H9 (cell line): ENCODE results near the gene H6PD. TPM values are rescaled to one million over a fixed set of nuclear protein-coding genes. Genes with fewer than 3 reads are reported as not detected.

Experiments used
- DNase-seq: peaks from one replicate; pipeline ENCODE4 v3.0.0-alpha.2; 2017
- H2AFZ ChIP-seq: one replicate; pipeline ENCODE4 v1.6.1; 2013; ENCODE audit warnings: mild to moderate bottlenecking, low read length, control low read depth, moderate library complexity
- H2AK5ac ChIP-seq: 2 replicates; pipeline ENCODE4 v1.6.1; 2013; ENCODE audit warnings: low read length, control low read depth, mixed read lengths; ENCODE audit not compliant: insufficient read length
- H2BK120ac ChIP-seq: one replicate; pipeline ENCODE4 v1.6.1; 2013; ENCODE audit warnings: low read depth, mild to moderate bottlenecking, low read length, control low read depth, inconsistent platforms; ENCODE audit not compliant: poor library complexity, severe bottlenecking
- H2BK12ac ChIP-seq: 2 replicates; pipeline ENCODE4 v1.6.1; 2013; ENCODE audit warnings: low read length, control low read depth, mixed read lengths, low read depth; ENCODE audit not compliant: insufficient read length
- H2BK15ac ChIP-seq: 2 replicates; pipeline ENCODE4 v1.6.1; 2013; ENCODE audit warnings: low read depth, low read length, control low read depth
- H2BK20ac ChIP-seq: one replicate; pipeline ENCODE4 v1.6.1; 2013; ENCODE audit warnings: low read depth, mild to moderate bottlenecking, low read length, control low read depth, inconsistent platforms; ENCODE audit not compliant: poor library complexity, severe bottlenecking
- H2BK5ac ChIP-seq: 2 replicates; pipeline ENCODE4 v1.6.1; 2013; ENCODE audit warnings: low read length, control low read depth, mixed read lengths; ENCODE audit not compliant: insufficient read length
- H3K14ac ChIP-seq: 2 replicates; pipeline ENCODE4 v1.6.1; 2013; ENCODE audit warnings: low read length, control low read depth; ENCODE audit not compliant: insufficient read depth
- H3K18ac ChIP-seq: 2 replicates; pipeline ENCODE4 v1.6.1; 2013; ENCODE audit warnings: low read depth, mild to moderate bottlenecking, mixed read lengths, low read length, control low read depth; ENCODE audit not compliant: insufficient read length
- H3K23ac ChIP-seq: 2 replicates; pipeline ENCODE4 v1.6.1; 2013; ENCODE audit warnings: low read length, control low read depth, mixed read lengths, low read depth; ENCODE audit not compliant: insufficient read length
- H3K23me2 ChIP-seq: 2 replicates; pipeline ENCODE4 v1.6.1; 2013; ENCODE audit warnings: low read depth, mild to moderate bottlenecking, mixed read lengths, low read length, control low read depth; ENCODE audit not compliant: insufficient read length, poor library complexity, severe bottlenecking
- H3K27ac ChIP-seq: 2 replicates; pipeline ENCODE4 v1.5.1; 2013; ENCODE audit warnings: low read length, control low read depth, mixed read lengths, low read depth; ENCODE audit not compliant: insufficient read length
- H3K27me3 ChIP-seq: 2 replicates; pipeline ENCODE4 v1.6.1; 2013; ENCODE audit warnings: low read length, control low read depth, inconsistent platforms; ENCODE audit not compliant: insufficient read depth
- H3K4ac ChIP-seq: 2 replicates; pipeline ENCODE4 v1.6.1; 2013; ENCODE audit warnings: low read depth, mild to moderate bottlenecking, control low read depth, inconsistent platforms, low read length, moderate library complexity
- H3K4me1 ChIP-seq: 2 replicates; pipeline ENCODE4 v1.6.1; 2013; ENCODE audit warnings: low read length, control low read depth, inconsistent platforms; ENCODE audit not compliant: insufficient read depth
- H3K4me2 ChIP-seq: 2 replicates; pipeline ENCODE4 v1.6.1; 2013; ENCODE audit warnings: low read length, control low read depth, mixed read lengths; ENCODE audit not compliant: insufficient read length, insufficient read depth
- H3K56ac ChIP-seq: 2 replicates; pipeline ENCODE4 v1.6.1; 2013; ENCODE audit warnings: low read depth, mild to moderate bottlenecking, mixed read lengths, low read length, control low read depth; ENCODE audit not compliant: insufficient read length
- H3K79me1 ChIP-seq: 2 replicates; pipeline ENCODE4 v1.6.1; 2013; ENCODE audit warnings: low read depth, mild to moderate bottlenecking, moderate library complexity, low read length, control low read depth, inconsistent platforms; ENCODE audit not compliant: insufficient read depth, poor library complexity, severe bottlenecking
- H3K79me2 ChIP-seq: 2 replicates; pipeline ENCODE4 v1.6.1; 2013; ENCODE audit warnings: low read length, control low read depth, inconsistent platforms; ENCODE audit not compliant: insufficient read depth
- H3K9ac ChIP-seq: 2 replicates; pipeline ENCODE4 v1.6.1; 2013; ENCODE audit warnings: low read length, control low read depth, mixed read lengths; ENCODE audit not compliant: insufficient read length; ENCODE audit errors: extremely low read depth
- H3K9me3 ChIP-seq: one replicate; pipeline ENCODE4 v1.6.1; 2013; ENCODE audit warnings: low read depth, low read length, inconsistent platforms; ENCODE audit not compliant: control insufficient read depth
- H3T11ph ChIP-seq: one replicate; pipeline ENCODE4 v1.6.1; 2013; ENCODE audit warnings: mild to moderate bottlenecking, low read length, control low read depth, inconsistent platforms
- H4K20me1 ChIP-seq: one replicate; pipeline ENCODE4 v1.6.1; 2013; ENCODE audit not compliant: control insufficient read depth, insufficient read length, insufficient read depth
- H4K5ac ChIP-seq: 2 replicates; pipeline ENCODE4 v1.6.1; 2013; ENCODE audit warnings: low read depth, mild to moderate bottlenecking, mixed read lengths, low read length, control low read depth; ENCODE audit not compliant: insufficient read length
- H4K8ac ChIP-seq: replicated peaks from 2 replicates; pipeline ENCODE4 v1.6.1; 2013; ENCODE audit warnings: low read length, control low read depth, mixed read lengths, low read depth; ENCODE audit not compliant: insufficient read length
- H4K91ac ChIP-seq: 2 replicates; pipeline ENCODE4 v1.6.1; 2013; ENCODE audit warnings: low read depth, mild to moderate bottlenecking, moderate library complexity, mixed read lengths, low read length, control low read depth; ENCODE audit not compliant: insufficient read length
- H3K27ac Mint-ChIP-seq, 3 experiments: 2 replicates in 2 of 3; 3 replicates in 1 of 3; pipeline ENCODE4 v1.8.0; 2020 to 2021; ENCODE audit warnings: mixed read lengths in 3 of 3, mild to moderate bottlenecking in 1 of 3, moderate library complexity in 1 of 3
- H3K27me3 Mint-ChIP-seq: 2 replicates; pipeline ENCODE4 v1.8.0; 2021; ENCODE audit warnings: low read depth, mild to moderate bottlenecking, moderate library complexity, mixed read lengths
- H3K36me3 Mint-ChIP-seq, 3 experiments: 2 replicates in 2 of 3; 3 replicates in 1 of 3; pipeline ENCODE4 v1.8.0; 2020 to 2021; ENCODE audit warnings: low read depth in 3 of 3, mixed read lengths in 3 of 3; ENCODE audit not compliant: insufficient read depth in 1 of 3
- H3K4me1 Mint-ChIP-seq, 2 experiments: 2 replicates each; pipeline ENCODE4 v1.8.0; 2020; ENCODE audit warnings: mixed read lengths in 2 of 2
- H3K4me3 Mint-ChIP-seq, 2 experiments: 2 replicates in 1 of 2; 3 replicates in 1 of 2; pipeline ENCODE4 v1.8.0; 2020 to 2021; ENCODE audit warnings: mild to moderate bottlenecking in 2 of 2, mixed read lengths in 2 of 2, moderate library complexity in 1 of 2
- H3K9me3 Mint-ChIP-seq, 2 experiments: 2 replicates in 1 of 2; 3 replicates in 1 of 2; pipeline ENCODE4 v1.8.0; 2020; ENCODE audit warnings: mild to moderate bottlenecking in 2 of 2, mixed read lengths in 2 of 2, moderate library complexity in 1 of 2
- WGBS: extraction: QIAGEN DNeasy Blood & Tissue Kit; methylation state at CpG from one replicate; pipeline ENCODE4 v1.1.7; 2013; ENCODE audit warnings: missing lambda C conversion rate, low lambda C conversion rate, mixed read lengths; ENCODE audit not compliant: insufficient read length; ENCODE audit errors: extremely low coverage; 5-methylcytosine and 5-hydroxymethylcytosine counted together
- total RNA-seq: library from RNA; stranded (reverse); gene quantifications from 2 replicates; pipeline ENCODE4 v1.2.1, GENCODE V29; 2021
- TF ChIP-seq, protein P1 (sequence below): fragments of 200-600 bp; sonication (generic); conservative IDR thresholded peaks from 3 replicates; pipeline ENCODE4 v1.8.0; 2021; ENCODE audit warnings: antibody characterized with exemption, mild to moderate bottlenecking

Gene H6PD
- total RNA-seq, 1 experiment from 2014 or later, result 7.9 TPM

DNA sequence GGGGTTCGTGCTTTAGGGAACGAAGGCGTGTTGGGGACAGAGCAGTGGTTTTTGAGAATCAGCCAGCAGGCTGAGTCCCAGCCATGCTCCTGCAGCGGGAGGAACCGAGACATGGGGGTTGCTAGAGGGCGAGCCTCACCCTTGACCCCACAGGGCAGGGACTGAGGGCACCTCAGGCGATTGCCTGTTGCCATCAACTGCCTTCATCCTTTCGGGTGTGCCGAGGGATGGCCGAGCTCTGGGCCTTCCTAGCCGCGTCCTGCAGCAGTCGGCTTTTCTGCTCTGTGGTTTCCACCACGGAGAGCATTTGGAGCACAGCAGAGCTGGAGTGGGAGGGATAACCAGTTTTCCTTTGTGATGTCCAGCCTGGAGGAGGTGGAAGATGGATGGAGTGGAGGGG is 71.4 kb downstream of the H6PD start:
- Histone ChIP-seq H3K79me1 (no peaks in the 10 kb centered on the region), H4K8ac (no peak overlapping the region), H3K14ac (no peak overlapping the region), H2BK12ac (no peak overlapping the region), H2AFZ (no peak overlapping the region), H3K27ac (no peak overlapping the region), H3K4me1 (no peaks in the 10 kb centered on the region), H3K23ac (no peak overlapping the region), H3K23me2 (no peaks in the 10 kb centered on the region), H2BK15ac (no peak overlapping the region), H2BK5ac (no peak overlapping the region), H3K18ac (no peak overlapping the region), H3K79me2 (no peaks in the 10 kb centered on the region), H3K56ac (no peak overlapping the region), H3K9me3 (no peaks in the 10 kb centered on the region), H2BK120ac (no peak overlapping the region), H2AK5ac (no peak overlapping the region), H3K27me3 (no peaks in the 10 kb centered on the region), H3T11ph (no peak overlapping the region), H3K9ac (no peak overlapping the region), H4K20me1 (no peaks in the 10 kb centered on the region), H4K91ac (no peak overlapping the region), H2BK20ac (no peak overlapping the region), H3K4ac (no peak overlapping the region), H4K5ac (no peak overlapping the region), H3K4me2 (no peak overlapping the region)
- DNase-seq, result no peak
- H3K27ac Mint-ChIP-seq, result peak overlapping the region in 1 of 3 experiments; percentile 13; a peak in 1 of 7 replicates
- no CpG with 5 or more reads among the region's 14 CpGs for WGBS
- H3K27me3 Mint-ChIP-seq, result peaks cover 5% of the 10 kb centered on the region
- no peaks in the 10 kb centered on the region for H3K9me3 Mint-ChIP-seq
- H3K36me3 Mint-ChIP-seq, result no peaks in the 10 kb centered on the region; a peak in 1 of 7 replicates
- H3K4me3 Mint-ChIP-seq, result no peak overlapping the region
- TF ChIP-seq, protein P1, sequence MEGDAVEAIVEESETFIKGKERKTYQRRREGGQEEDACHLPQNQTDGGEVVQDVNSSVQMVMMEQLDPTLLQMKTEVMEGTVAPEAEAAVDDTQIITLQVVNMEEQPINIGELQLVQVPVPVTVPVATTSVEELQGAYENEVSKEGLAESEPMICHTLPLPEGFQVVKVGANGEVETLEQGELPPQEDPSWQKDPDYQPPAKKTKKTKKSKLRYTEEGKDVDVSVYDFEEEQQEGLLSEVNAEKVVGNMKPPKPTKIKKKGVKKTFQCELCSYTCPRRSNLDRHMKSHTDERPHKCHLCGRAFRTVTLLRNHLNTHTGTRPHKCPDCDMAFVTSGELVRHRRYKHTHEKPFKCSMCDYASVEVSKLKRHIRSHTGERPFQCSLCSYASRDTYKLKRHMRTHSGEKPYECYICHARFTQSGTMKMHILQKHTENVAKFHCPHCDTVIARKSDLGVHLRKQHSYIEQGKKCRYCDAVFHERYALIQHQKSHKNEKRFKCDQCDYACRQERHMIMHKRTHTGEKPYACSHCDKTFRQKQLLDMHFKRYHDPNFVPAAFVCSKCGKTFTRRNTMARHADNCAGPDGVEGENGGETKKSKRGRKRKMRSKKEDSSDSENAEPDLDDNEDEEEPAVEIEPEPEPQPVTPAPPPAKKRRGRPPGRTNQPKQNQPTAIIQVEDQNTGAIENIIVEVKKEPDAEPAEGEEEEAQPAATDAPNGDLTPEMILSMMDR, result no peak
- H3K4me1 Mint-ChIP-seq, result peaks cover 0 to 4% of the 10 kb centered on the region in 2 experiments; a peak in 1 of 4 replicates
